SK-N-MC (cell line): ENCODE data around the gene LIPC.

Source experiments
- EZH2 ChIP-seq: fragments of 200-600 bp; sonication (generic); IDR thresholded peaks from one replicate; pipeline ENCODE4 v1.6.1; 2017; ENCODE audit warnings: antibody characterized with exemption
- FOXP2 ChIP-seq: optimal IDR thresholded peaks from 2 replicates; pipeline ENCODE3; 2011; ENCODE audit warnings: mild to moderate bottlenecking, moderate library complexity; ENCODE audit not compliant: insufficient read depth; ENCODE audit errors: extremely low read length, control extremely low read depth
- POLR2AphosphoS5 ChIP-seq: IDR thresholded peaks from 2 replicates; pipeline ENCODE4 v1.6.1; 2012; ENCODE audit warnings: mild to moderate bottlenecking, low read depth, low read length, borderline replicate concordance

GRCh38 chr15:58532126-58532525 is 100.3 kb downstream of the LIPC start:
- no peak for TF ChIP-seq POLR2AphosphoS5
- no peak for TF ChIP-seq EZH2
- no peak for TF ChIP-seq FOXP2
